OCI-M2 (cell line): ENCODE measurements around the gene RNASE11.
A peak's percentile ranks its signal among the peaks of the same experiment; 100 is the strongest.
"Not testable (repeated sequence)": the region's sequence is repeated elsewhere in the genome, so short reads cannot be mapped to it uniquely, and the experiment has no call there.

Experiments
- DNase-seq: peaks from one replicate; lab custom pipeline; 2025; ENCODE audit not compliant: unreplicated experiment; lab: John Stamatoyannopoulos, UW

RNASE11 gene

DNA sequence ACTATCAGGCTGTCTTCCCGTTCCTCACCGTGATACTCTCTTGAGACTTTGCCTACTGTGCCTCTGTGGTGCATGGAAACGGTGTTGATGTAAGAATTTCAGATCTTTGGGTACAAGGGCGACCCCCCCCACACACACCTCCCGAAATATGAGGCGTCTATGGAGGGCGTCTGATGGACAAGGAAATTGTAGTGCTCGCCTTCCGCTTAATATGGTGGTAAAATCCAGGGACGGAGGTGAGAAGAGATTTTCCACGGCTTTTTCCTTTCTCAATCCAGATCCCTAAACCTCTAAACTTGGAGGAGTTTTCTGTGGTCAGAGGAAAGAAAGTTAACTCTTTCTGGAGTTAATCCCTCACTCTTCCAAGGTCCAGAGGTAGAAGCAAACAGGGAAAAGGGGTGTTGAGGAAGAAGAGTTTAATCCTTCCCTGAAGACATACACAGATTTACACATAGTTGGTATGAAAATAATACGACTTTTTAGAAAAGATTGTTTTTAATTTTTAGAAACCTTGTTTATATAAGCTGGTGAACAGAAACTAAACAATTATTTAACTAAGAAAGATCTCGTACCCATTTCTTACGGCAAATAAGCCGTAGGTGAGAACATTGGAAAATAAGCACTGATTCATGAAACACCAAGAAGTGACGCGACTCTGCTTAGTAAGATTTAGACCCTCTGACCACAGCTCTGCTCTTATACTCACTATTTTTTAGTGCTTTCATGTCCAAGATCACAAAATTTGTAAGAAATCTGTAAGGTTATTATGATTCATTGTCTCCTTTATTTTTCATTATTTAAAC lies 26.4 kb upstream of the RNASE11 start:
- DNase-seq: no peak

DNA sequence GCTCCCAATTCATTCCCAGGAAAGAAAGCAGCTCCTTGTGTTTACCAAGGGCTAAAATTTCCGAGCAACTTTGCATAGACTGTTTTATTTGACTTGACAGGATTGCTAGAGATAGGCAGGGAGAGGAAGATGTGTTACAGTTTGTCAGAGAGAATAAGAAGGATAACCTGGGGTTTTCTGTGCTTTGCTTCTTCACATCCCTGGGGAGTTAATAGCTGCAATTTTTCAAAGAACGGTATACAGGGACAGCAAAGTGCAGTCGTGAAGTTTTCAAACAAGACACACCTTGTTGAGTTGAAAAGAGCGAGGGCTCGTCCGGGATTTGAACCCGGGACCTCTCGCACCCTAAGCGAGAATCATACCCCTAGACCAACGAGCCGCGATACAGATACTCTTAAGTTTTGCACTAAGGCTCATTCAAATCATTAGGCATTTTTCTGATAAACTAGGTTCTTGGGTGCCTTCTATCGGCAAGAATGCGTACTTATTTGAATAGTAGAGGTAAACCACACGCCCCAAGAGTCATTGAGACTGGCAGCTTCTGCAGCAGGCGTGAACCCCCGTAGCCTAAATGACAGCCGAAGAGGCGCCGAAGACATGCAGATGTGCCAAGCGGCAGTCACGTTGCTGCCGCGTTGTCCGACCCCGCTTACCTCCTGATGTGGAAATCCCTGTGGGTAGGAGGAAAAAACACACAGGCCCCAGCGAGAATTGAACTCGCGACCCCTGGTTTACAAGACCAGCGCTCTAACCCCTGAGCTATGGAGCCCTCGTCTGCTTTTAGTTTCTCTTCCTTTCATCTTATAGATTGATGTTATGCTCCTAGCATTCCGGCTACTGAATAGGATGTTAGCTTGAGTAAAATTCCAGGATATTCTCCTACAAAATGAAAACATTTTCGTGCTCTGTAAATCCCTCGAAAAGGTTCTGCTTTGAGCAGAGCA lies 25.6 kb upstream of the RNASE11 start:
- peak; percentile 97 for DNase-seq

DNA sequence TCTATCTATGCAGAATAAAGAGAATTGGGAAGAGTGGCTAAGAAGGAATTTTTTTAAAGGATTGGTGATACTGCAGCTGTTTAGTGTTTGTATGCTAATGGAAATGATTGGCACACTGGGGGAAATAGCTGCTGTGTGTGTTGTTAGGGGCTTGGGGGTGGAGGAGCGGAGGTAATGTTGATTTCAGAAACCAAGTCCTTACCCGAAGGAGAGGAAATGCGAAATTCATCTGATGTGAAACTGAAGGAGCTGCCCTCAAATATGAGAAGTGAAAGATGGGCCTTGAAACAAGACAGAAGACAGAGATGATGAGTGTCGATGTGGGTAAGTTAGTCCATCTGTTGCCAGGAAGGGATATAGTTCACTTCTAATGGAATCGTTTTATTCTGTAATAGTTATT lies 24.6 kb upstream of the RNASE11 start:
- no peak for DNase-seq

DNA sequence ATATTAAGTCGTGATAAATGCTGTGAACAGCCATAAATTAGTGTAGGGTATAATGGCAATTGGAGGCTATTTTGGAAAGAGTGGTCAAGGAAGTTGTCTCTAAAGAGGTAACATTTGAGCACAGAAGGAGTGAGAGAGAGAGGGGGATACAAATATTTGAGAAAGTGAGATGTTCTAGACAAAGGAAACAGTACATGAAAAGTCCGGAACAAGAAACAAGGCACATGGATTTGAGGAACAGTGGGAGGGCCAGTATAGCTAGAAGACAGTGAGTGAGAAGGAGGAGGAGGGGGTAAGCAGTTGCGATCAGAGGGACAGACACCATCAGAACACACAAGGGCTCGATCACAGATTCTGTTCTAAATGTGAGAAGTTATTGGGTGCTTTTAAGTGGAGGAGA lies 23.5 kb upstream of the RNASE11 start:
- no peak for DNase-seq

DNA sequence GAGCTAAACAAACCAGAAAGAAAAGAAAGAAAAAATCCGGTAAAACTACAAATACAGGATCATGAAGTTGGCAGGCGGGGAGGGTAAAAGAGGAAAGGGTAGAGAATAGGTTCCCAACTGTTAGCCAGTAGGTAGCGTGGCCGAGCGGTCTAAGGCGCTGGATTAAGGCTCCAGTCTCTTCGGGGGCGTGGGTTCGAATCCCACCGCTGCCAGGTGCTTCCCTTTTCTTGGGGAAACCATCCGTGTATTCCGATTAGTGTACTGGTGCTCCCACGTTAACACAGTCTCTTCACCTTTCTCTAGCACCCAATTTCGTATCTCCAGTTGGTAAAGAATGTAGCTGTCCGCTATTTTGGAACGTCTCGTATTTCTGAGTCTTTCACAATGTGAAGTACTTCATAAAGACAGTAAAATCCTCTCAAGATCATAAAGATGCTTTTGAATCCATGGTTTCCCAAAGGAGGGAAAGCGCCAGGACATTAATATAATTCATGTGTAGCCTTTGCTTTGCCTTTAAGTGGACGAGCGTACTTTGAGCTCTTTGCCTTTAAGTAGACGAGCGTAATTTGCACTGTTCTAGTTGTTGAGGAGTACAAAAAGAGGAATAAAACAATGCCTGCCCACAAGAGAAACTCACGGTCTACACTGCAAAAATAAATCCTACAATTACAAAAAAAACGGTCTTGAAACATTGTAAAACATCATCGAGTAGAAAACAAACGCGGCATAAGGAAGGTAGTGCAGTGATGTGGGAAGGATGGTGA lies 22.4 kb upstream of the RNASE11 start:
- peak; percentile 93 for DNase-seq

DNA sequence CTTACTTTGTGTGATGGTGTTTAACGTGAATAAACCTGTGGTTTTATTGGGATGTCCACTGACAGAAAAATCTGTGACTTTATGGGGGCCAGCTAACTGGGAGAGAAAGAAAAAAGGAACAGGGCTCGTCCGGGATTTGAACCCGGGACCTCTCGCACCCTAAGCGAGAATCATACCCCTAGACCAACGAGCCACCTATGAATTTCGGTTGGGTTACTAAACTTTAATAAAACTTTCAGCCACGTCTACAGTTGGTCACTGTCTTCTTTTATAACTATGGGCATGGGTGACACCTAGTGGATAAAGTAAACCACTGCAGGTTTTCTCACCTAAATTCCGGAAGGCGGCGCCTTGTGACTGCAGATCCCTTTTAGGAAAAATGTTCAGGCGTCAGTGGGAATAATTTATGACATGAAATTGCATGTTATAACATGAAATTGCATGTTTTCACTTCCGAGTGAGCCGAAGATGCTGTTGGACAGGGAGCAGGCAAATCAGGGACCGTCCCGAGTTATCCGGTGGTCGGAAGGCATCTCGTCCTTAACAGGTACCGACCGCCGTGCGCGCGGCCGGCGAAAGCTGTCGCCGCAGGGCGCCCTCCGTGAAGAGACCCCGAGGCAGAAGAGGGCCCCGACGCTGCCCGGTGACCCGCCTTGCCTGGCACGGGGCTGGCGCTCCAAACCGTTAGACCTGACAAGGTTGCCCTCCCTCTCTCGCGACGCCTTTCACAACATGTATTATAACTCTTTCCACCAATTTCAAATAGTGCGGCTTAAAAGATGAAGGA lies 21.6 kb upstream of the RNASE11 start:
- DNase-seq: peak; percentile 92

DNA sequence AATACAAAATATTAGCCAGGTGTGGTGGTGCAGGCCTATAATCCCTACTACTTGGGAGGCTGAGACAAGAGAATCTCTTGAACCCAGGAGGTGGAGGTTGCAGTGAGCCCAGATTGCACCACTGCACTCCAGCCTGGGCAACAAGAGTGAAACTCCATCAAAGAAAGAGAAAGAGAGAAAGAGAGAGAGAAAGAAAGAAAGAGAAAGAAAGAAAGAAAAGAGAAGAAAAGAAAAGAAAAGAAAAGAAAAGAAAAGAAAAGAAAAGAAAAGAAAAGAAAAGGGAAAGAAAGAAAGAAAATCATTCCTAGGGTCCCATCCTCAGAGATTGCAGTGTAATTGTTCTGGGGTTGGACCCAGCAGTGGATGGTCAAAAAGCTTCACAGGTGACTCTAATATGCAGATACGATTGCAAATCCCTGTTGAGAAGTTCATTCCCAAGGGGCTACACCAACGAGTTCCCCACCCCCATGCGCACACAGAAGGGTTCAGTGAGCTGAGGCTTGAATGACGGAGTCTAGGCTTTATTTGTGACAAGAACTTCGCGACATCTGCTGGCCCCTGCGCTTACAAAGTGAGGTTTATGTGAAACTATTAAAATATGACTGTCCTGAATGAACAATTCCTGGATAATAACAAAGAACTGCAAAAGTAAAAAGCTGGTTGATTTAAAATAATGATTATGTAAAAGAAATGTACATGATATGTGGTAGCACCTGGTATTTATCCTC lies 20.7 kb upstream of the RNASE11 start:
- DNase-seq: no peak

DNA sequence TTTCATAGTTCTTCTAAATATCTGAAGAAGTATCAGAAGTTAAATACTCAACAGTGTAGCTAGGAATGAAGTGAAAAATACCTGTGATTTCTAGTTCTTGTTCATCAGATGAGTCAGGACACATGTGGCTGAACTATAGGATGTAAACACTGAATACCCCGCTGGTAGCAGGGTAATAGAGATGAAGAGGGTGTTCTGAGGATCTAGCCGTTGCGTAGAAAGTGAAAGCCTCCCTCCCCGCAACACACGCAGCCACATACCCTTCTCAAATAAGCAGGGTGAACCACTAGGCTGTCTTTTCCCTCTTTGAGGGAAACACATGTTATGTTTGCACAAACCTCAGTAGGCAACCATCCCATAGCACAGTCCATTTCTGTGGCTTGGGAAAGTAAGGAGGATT lies 19.8 kb upstream of the RNASE11 start:
- no peak for DNase-seq

DNA sequence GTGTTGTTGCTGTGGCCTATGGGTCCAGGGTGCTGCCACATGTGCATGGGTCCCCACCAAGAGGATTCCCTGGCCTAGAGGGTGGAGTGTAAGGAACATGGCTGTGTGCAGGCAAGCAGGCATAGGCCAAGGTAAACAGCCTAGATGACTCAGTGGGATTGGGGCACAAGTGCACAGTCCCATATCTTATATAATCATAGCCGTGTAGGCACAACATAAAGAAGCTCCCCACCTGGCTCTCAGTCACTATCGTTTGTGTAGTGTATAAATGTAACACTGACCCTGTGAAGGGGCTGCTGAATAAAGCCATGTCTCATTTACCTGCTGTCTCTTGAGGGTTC lies 19.1 kb upstream of the RNASE11 start:
- no peak for DNase-seq

DNA sequence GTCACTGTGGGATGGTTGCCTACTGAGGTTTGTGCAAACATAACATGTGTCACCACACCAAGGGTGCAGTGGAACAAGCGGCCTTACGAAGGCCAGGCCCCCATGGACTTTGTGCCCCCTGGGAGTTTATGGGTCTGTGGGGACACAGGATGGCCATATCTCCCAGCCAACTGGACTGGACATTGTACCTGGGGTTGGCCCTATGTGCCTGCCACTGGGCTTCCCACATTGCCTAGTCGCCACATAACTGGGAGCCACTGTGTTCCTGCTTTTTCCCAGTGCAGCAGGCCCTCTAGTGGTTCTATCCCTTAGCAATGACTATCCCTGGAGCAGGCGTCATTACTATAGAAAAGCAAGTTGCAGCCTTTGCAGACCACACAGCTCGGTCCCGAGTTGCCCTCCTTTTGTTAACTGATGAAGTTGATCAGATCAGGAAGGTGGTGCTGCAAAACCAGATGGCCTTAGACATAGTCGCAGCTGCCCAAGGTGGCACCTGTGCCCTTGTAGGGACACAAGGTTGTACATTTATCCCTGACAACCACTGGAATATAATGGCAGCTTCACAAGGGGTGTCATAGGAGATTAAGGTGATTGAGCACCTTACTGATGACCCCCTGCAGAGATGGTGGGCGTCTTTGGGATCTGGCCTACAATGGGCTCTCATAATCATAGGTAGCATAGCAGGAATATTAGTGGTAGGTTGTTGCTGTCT lies 18.5 kb upstream of the RNASE11 start:
- DNase-seq: no peak

DNA sequence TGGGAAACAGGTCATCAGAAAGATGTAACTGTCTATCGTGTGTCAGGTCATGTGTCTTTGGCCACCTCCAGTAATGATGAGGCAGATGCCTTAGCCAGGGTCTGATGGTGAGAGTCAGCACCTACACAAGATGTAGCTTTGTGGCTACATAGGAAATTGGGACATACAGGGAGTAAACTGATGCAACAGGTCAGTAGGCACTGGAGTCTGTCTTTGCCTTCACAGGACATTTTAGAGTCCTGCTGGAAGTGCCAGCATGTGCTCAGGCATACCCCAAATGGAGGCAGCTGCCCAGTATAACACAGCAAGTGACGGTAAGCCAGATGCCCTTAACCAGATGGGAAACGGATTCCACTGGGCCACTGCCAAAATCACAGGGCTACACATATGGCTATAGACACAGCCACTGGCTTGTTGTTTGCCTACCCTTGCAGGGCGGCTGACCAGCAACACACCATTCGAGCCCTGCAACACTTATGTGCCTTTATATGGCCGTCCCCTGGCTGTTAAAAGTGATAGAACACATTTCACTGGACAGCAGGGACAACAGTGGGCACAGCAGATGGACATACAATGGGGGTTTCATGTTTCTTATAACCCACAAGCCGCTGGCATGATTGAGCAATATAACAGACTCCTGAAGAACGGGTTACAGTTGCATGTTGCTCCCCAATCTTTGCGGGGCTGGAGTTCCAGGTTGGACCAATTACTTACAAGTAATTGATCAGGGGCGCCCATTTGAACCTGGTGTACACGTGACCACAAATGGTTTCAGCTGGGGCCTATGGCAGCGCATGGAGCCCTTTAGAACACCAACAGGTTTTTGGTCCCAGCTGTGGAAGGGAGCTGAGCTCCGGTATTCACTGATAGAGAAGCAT lies 16.3 kb upstream of the RNASE11 start:
- DNase-seq: no peak

DNA sequence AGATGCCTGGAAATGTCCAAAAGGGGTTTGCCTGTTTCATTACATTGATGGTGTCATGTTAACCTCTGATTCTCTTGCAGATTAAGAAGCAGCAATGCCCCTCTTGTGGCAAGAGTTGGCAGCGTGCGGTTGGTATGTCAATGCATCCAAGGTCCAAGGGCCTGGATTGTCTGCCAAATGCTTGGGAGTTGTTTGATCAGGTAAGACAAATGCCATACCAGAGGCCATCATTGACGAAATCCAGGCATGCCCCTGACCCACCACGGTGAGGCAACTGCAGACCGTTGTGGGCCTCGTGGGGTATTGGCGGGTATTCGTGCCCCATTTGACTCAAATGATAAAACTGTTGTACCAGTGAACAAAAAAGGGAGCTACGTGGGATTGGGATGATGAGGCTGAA lies 14.8 kb upstream of the RNASE11 start:
- no peak for DNase-seq

DNA sequence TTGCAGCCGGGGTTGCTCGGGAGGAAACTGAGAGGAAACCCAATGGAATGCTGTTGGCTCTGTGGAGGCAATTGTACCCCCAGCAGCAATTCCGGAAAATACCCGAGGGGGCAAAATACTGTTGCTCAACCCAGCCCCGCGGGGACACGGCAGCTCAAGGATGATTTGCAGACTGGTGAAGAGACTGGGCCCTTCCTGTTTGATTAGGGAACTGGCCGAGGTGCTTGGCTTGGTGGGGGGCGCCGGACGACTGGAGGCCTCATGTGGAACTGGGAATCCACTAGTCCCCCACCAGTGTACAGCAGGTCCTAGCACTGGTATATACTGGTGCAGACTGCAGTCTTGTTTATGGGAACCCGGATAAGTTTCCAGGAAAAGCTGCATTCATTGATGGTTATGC lies 13.7 kb upstream of the RNASE11 start:
- no peak for DNase-seq

DNA sequence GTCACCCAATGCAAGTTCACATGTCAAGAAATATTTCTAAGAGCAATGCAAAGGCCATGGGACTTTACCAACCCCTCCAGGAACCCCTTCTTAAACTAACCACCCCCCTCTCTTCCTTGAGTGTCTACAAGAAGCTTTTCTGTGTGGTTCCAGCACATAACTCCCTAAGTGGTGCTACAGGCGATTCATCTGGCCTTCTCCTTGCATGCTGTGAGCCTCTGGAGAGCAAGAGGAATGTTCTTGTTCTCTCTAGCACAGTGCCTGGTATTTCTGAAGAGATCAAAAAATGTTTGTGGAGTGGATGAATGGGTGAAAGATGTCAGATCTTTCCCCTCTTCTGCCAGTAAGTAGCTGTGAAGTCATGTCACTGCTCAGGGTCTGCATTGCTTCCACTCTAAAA lies 9.3 kb upstream of the RNASE11 start:
- no peak for DNase-seq

DNA sequence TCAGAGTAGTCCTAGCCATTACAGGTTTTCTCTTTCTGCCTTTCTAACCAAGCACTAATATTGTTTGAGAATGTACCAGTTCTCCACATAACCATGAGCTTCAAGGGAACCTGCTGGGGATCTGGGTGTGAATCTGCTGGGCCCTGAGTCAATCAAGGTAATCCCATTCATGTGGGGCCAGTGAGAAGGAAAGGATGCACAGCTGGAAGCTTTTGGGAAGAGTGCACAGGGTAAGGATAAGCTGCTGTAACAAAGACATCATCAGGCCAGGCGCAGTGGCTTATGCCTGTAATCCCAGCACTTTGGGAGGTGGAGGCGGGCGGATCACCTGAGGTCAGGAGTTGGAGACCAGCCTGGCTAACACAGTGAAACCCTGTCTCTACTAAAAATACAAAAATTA lies 7.9 kb upstream of the RNASE11 start:
- not testable (repeated sequence) for DNase-seq

DNA sequence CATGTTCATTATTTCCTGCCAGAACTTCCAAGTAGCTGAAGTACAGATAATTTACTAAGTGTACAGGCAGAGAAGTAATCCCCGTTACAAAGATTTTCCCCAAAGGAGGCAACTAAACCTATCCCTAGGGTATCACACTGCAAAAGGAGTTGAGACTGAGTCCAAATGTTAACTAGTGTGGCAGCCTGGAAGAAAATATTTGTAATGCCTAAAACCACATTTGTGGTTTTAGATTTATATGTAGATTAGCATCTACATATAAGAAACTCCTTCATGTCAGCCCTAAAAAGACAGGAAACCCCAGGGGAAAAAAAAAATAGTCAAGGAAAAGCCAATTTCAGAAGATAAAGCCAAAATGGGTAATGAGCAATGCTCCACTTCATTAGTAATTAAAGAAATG lies 4.8 kb upstream of the RNASE11 start:
- DNase-seq: no peak

DNA sequence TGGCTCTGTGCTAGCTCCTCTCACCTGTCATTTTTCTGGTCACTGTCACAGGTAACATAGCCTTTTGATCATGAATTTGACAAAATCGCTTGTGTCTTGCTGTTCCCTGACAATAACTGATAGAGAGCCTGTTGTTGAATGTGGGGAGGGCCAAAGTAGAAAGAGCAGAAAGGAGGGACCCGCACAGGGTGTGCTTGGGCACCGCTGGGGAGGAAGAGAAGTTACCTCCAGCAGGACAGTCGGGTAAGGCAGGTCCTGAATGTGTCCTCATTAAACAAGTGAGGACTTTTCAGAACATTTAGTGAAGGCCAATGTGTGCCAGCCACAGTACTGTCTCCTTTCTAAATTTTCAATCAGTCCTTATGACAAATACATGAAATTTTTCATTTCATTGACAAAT lies 3.4 kb upstream of the RNASE11 start, which contains the start of gene RNASE12:
Gene RNASE12, minus strand, starts transcription at position 142 of the 400 bp plus-strand sequence. CDS start 653 bp downstream, outside the sequence.
- no peak for DNase-seq

DNA sequence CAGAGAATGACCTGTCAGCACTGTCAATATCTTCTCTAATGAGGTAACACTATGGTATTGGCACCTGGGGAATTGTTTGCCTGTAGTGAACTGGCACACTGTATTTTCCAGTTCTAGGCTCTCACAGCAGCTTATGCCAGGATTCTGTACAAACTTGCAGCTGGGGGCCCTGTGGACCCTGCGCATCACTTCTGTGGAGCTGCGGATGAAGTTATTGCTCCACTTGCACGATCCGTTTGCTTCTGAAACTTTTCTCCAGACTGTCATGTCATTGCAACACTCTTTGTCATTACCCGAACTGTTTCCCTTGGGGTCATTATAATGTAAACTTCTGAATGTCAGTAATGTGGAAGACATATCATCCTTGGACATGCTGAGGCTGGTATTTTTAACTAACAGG lies 3.9 kb downstream of the RNASE11 start:
- no peak for DNase-seq
